BLaER1 treated with 17β-estradiol and CSF1 and Interleukin-3, amounts not matched to agents 10 nM and 100 nM (cell line): ENCODE measurements around the gene MBIP.

Experiments
- H3K27ac ChIP-seq, 11 experiments: shearing (Covaris generic); formaldehyde crosslinking; 2 replicates each; pipeline ENCODE4 v1.8.1; 2022
- H3K27me3 ChIP-seq, 11 experiments: shearing (Covaris generic); formaldehyde crosslinking; 2 replicates each; pipeline ENCODE4 v1.8.1; 2022
- H3K36me3 ChIP-seq, 11 experiments: shearing (Covaris generic); formaldehyde crosslinking; 2 replicates each; pipeline ENCODE4 v1.8.1; 2022
- H3K4me1 ChIP-seq, 10 experiments: shearing (Covaris generic); formaldehyde crosslinking; 2 replicates each; pipeline ENCODE4 v1.8.1; 2022
- H3K4me2 ChIP-seq, 11 experiments: shearing (Covaris generic); formaldehyde crosslinking; 2 replicates each; pipeline ENCODE4 v1.8.1; 2022
- H3K4me3 ChIP-seq, 10 experiments: shearing (Covaris generic); formaldehyde crosslinking; 2 replicates each; pipeline ENCODE4 v1.8.1; 2022
- H3K9ac ChIP-seq, 11 experiments: shearing (Covaris generic); formaldehyde crosslinking; 2 replicates each; pipeline ENCODE4 v1.8.1; 2022
- H3K9me3 ChIP-seq, 11 experiments: shearing (Covaris generic); formaldehyde crosslinking; replicated peaks in 1 of 11; 2 replicates each; pipeline ENCODE4 v1.8.1; 2022
- H4K20me1 ChIP-seq, 11 experiments: shearing (Covaris generic); formaldehyde crosslinking; 2 replicates each; pipeline ENCODE4 v1.8.1; 2022
- Cebpa-rat ChIP-seq, 11 experiments: shearing (Covaris generic); IDR thresholded peaks; 2 replicates each; pipeline ENCODE4 v1.8.1; 2022

MBIP gene, protein sequence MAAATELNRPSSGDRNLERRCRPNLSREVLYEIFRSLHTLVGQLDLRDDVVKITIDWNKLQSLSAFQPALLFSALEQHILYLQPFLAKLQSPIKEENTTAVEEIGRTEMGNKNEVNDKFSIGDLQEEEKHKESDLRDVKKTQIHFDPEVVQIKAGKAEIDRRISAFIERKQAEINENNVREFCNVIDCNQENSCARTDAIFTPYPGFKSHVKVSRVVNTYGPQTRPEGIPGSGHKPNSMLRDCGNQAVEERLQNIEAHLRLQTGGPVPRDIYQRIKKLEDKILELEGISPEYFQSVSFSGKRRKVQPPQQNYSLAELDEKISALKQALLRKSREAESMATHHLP

DNA sequence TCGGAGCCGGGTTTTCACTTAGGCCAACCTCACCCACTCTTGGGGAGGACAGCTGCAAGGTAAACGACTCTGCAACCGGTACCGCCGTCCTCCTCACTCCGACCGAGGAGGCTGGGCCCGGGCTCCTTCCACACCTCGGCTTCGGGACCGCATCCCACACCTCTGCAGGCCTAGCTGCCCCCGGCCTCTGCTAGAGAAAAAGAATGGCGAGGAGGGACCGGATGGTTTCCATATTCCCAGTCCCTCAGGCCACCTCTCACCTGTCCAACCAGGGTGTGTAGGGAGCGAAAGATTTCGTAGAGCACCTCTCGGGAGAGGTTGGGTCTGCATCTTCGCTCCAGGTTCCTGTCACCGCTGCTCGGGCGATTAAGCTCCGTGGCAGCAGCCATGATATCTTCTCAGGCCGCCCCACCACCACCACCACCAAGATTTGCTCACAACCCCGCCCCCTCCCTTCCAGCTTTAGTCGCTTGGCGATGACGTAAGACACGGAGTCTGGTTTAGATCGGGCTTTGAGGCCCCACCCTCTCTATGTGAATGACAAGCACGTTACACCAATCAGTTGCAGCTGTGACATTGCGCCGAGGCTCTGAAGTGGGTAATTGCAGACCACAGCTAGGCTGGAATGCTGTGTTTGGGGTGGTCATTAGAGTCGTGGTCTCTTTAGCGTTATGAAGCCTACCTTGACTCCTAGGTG is at the start of gene MBIP:
Gene MBIP (minus strand): TSS at position 438 of the 697 bp plus-strand sequence. CDS start 49 bp downstream, at position 389.
- Histone ChIP-seq H4K20me1 (peaks cover 0 to 17% (median 0%) of the 10 kb centered on the region in 11 experiments; a peak in 6 of 22 replicates), H3K9me3 (no peaks in the 10 kb centered on the region), H3K4me1 (peaks cover 0 to 36% (median 16%) of the 10 kb centered on the region in 10 experiments; a peak in 14 of 20 replicates), H3K4me2 (peak within 1 kb of the TSS; percentile 71 to 93 (median 81)), H3K27me3 (no peaks in the 10 kb centered on the region), H3K27ac (peak within 1 kb of the TSS; percentile 80 to 92 (median 86)), H3K9ac (peak within 1 kb of the TSS; percentile 86 to 96 (median 91)), H3K4me3 (peak within 1 kb of the TSS; percentile 85 to 100 (median 95)), H3K36me3 (peaks cover 0 to 7% (median 0%) of the 10 kb centered on the region in 11 experiments; a peak in 3 of 22 replicates)
- TF ChIP-seq Cebpa-rat (IDR thresholded peaks at IDR 0.05), result no peak

DNA sequence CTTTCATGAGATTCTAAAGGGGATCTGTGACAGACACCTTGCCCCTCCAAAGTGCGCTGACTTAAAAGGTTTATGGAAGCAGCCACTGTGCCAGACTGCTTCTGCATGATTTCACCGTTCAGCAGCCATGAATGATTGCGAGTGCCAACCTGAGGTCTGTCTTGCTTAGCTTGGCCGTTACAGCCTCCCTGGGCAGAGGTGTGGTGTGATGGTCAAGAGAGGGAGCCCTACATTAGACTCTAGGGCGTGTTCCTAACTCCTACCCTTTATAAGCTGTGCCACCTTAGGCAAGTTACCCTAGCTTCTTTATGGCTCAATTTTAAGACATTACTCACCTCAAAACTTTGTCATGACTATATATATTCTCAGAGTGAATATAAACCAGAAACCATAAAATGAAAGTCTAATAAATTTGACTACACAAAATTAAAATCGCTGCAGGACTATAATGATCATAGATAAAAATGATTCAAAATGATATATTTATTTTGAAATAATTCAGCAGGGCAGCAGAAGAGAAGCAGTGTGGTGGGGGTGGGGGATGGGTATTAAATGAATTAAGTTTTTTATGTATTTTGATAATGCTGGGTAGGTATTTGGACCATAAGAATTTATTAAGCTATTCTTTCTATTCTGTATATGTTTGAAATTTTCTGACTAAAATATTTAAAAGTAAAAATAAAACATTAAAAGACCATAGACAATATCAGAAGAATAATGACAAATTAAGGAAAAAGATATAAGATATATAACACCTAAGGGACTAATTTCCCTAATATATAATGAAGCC is 47.7 kb upstream of the MBIP start:
- Histone ChIP-seq H3K27ac (no peak overlapping the region), H3K9ac (no peak overlapping the region), H3K27me3 (no peaks in the 10 kb centered on the region), H4K20me1 (no peaks in the 10 kb centered on the region), H3K36me3 (no peaks in the 10 kb centered on the region), H3K4me3 (no peak overlapping the region), H3K4me2 (no peak overlapping the region), H3K9me3 (no peaks in the 10 kb centered on the region), H3K4me1 (peaks cover 0 to 5% (median 0%) of the 10 kb centered on the region in 10 experiments; a peak in 2 of 20 replicates)
- no peak for TF ChIP-seq Cebpa-rat (IDR thresholded peaks at IDR 0.05)

DNA sequence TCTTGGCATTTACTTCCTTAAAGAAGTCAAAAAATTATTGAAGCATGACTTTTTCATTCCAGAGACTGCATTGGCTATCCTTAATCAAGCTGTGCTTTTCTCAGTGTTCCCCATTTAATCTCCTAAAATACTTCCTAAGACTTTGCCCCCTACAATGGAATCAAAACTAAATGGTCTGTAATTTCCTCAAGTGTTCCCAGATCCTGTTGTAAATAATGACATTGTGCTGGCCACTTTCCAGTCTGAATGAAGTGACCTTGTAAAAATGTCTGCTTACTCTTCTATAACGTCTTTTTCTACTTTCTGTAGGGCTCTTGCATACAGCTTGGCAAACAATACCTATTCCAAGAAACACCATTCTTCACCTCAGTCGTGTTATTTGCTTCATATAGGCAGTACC is 45.3 kb upstream of the MBIP start:
- Histone ChIP-seq H4K20me1 (no peaks in the 10 kb centered on the region), H3K36me3 (no peaks in the 10 kb centered on the region), H3K27ac (no peak overlapping the region), H3K4me1 (peaks cover 0 to 15% (median 1%) of the 10 kb centered on the region in 10 experiments; a peak in 9 of 20 replicates), H3K4me2 (no peak overlapping the region), H3K9me3 (no peaks in the 10 kb centered on the region), H3K9ac (no peak overlapping the region), H3K4me3 (no peak overlapping the region), H3K27me3 (no peaks in the 10 kb centered on the region)
- no peak for TF ChIP-seq Cebpa-rat (IDR thresholded peaks at IDR 0.05)

DNA sequence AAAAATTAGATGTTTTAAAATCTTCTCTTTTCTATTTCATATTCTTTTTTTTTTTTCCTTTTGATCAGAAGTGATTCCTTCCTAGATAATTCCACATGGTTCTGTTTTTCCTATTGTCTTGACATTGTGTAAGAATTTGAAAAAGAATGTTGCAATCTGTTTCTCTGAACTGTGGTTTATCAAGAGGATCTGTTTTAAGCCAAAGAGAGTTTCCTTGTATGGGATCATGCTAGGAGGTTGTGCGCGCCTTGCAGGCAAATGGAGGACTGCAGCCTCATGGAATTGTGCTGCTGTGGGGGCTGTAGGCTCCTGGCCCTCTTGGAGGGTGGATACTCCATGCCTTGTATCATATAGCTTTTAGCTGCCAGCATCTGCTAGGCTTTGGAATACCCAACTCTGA is 43.3 kb upstream of the MBIP start:
- H3K27ac ChIP-seq, result no peak overlapping the region
- TF ChIP-seq Cebpa-rat (IDR thresholded peaks at IDR 0.05), result no peak
- H4K20me1 ChIP-seq, result no peaks in the 10 kb centered on the region
- H3K4me1 ChIP-seq, result peaks cover 0 to 18% (median 2%) of the 10 kb centered on the region in 10 experiments; a peak in 9 of 20 replicates
- no peaks in the 10 kb centered on the region for H3K36me3 ChIP-seq
- H3K4me3 ChIP-seq, result no peak overlapping the region
- H3K27me3 ChIP-seq, result no peaks in the 10 kb centered on the region
- H3K9me3 ChIP-seq, result no peaks in the 10 kb centered on the region
- no peak overlapping the region for H3K9ac ChIP-seq
- peak overlapping the region in 2 of 11 experiments; percentile 25 to 57; a peak in 2 of 22 replicates for H3K4me2 ChIP-seq

DNA sequence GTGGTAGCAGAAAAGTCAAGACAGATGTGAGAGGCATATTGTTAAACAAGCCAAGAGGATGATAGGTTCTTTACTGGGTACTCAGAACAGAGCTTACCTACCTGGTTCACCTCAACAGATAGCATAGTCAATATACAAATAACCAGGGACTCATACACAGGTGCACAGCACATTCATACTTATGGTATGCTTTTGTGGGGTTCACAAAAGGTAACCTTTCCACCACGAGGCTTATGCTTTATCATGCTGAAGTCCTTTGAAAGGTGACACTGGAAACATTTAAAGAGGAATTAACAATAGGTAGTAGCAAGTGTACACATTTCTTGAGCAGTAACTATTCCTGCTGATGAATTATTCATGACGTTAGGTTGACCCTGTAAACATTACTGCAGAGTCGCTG is 42.2 kb upstream of the MBIP start:
- Histone ChIP-seq H3K4me3 (no peak overlapping the region), H3K27me3 (no peaks in the 10 kb centered on the region), H3K27ac (no peak overlapping the region), H3K4me2 (no peak overlapping the region), H3K36me3 (no peaks in the 10 kb centered on the region), H3K9me3 (no peaks in the 10 kb centered on the region), H3K9ac (no peak overlapping the region), H3K4me1 (peaks cover 0 to 18% (median 2%) of the 10 kb centered on the region in 10 experiments; a peak in 9 of 20 replicates), H4K20me1 (no peaks in the 10 kb centered on the region)
- TF ChIP-seq Cebpa-rat (IDR thresholded peaks at IDR 0.05), result no peak

DNA sequence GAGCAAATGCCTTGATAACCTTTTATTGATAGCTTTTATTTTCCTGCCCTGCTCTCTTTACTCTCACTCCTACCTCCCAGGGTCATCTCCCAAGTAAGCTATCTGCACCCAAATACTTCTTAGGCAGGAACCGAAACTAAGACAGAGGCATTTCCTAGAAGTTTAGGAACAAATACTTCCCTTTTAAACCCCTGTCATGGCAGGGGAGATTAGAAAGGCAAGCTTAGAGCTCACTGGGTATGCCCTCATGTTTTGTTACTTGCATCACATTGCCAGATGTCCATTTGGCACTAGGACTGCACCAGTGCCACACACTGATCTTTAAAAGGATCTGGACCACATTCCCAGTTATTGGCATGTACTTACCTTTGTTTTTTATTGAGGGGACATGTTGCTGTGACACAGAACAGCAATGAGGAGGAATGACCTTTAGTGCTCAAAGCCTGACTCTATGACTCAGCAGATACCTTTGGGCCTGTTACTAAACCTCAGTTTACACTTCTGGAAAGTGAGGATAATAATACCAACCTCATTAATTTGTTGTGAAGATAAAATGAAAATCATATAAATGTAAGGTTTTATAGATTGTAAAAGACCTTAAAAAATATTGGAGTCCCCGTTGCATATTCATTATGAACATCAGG is 40.9 kb upstream of the MBIP start:
- Histone ChIP-seq H4K20me1 (no peaks in the 10 kb centered on the region), H3K9me3 (peaks cover 7 to 10% (median 9%) of the 10 kb centered on the region in 11 experiments; a peak in 21 of 22 replicates), H3K27me3 (no peaks in the 10 kb centered on the region), H3K36me3 (no peaks in the 10 kb centered on the region), H3K9ac (no peak overlapping the region), H3K27ac (no peak overlapping the region), H3K4me3 (no peak overlapping the region), H3K4me2 (peak overlapping the region in 5 of 11 experiments; percentile 4 to 64 (median 53); a peak in 8 of 22 replicates), H3K4me1 (peaks cover 0 to 18% (median 2%) of the 10 kb centered on the region in 10 experiments; a peak in 9 of 20 replicates)
- TF ChIP-seq Cebpa-rat (IDR thresholded peaks at IDR 0.05), result no peak

DNA sequence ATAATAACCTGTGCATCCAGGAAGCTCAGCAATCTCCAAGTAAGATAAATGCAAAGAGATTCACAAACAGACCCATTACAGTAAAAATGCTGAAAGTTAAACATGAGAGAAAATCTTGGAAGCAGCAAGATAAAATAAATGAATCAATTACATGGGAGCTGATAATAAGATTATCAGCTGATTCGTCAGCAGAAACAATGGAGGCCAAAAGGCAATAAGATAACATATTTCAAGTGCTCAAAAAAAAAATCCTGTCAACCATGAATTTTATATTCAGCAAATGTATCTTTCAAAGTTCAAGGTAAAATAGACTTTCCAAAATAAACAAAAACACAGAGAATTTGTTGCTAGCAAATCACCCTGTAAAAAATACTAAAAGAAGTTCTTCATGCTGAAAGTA is 36.4 kb upstream of the MBIP start:
- no peaks in the 10 kb centered on the region for H3K36me3 ChIP-seq
- no peak for TF ChIP-seq Cebpa-rat (IDR thresholded peaks at IDR 0.05)
- H3K4me2 ChIP-seq, result no peak overlapping the region
- no peak overlapping the region for H3K27ac ChIP-seq
- no peaks in the 10 kb centered on the region for H3K27me3 ChIP-seq
- H4K20me1 ChIP-seq, result no peaks in the 10 kb centered on the region
- H3K9ac ChIP-seq, result no peak overlapping the region
- peaks cover 18 to 25% (median 23%) of the 10 kb centered on the region in 11 experiments for H3K9me3 ChIP-seq
- H3K4me3 ChIP-seq, result no peak overlapping the region
- H3K4me1 ChIP-seq, result peaks cover 0 to 13% (median 2%) of the 10 kb centered on the region in 10 experiments; a peak in 9 of 20 replicates

DNA sequence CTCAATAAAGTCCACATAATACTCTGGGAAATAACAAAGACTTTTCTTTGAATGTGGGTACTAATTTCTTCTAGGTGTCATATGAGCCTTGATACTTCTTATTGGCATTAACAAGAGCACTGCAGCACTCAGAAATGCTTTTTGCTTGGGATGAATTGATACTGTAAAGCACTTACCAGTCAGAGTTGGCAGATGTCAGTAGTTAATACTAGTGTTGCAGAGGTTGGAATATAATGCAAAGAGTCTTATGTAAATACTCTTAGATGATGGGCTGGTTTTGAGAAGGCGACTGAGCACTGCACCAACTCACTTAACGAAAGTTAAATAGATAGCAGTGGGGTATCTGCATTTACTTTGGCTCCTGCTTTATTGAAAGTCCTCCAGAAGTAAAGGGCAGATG is 25.6 kb upstream of the MBIP start:
- Histone ChIP-seq H3K4me2 (no peak overlapping the region), H3K27me3 (no peaks in the 10 kb centered on the region), H4K20me1 (no peaks in the 10 kb centered on the region), H3K36me3 (no peaks in the 10 kb centered on the region), H3K9ac (no peak overlapping the region), H3K4me3 (no peak overlapping the region), H3K4me1 (no peaks in the 10 kb centered on the region), H3K27ac (no peak overlapping the region), H3K9me3 (peaks cover 0 to 8% (median 4%) of the 10 kb centered on the region in 11 experiments; a peak in 5 of 22 replicates)
- TF ChIP-seq Cebpa-rat (IDR thresholded peaks at IDR 0.05), result no peak
